Lower leg skin (tissue), 3 donors: ENCODE data around the gene SIGLEC9.

ENCODE experiments used
- POLR2A ChIP-seq, 2 donors: fragments of 450-650 bp; IDR thresholded peaks; one replicate each; pipeline ENCODE4 v1.6.1; 2016 to 2017; ENCODE audit warnings: antibody characterized with exemption in 2 of 2, mild to moderate bottlenecking in 1 of 2, moderate library complexity in 1 of 2
- TF ChIP-seq, protein P1 (sequence below), 3 donors: fragments of 450-650 bp; IDR thresholded peaks; one replicate each; pipeline ENCODE4 v1.5.1; 2016; ENCODE audit warnings: antibody characterized with exemption in 3 of 3, mild to moderate bottlenecking in 3 of 3, moderate library complexity in 2 of 3

DNA sequence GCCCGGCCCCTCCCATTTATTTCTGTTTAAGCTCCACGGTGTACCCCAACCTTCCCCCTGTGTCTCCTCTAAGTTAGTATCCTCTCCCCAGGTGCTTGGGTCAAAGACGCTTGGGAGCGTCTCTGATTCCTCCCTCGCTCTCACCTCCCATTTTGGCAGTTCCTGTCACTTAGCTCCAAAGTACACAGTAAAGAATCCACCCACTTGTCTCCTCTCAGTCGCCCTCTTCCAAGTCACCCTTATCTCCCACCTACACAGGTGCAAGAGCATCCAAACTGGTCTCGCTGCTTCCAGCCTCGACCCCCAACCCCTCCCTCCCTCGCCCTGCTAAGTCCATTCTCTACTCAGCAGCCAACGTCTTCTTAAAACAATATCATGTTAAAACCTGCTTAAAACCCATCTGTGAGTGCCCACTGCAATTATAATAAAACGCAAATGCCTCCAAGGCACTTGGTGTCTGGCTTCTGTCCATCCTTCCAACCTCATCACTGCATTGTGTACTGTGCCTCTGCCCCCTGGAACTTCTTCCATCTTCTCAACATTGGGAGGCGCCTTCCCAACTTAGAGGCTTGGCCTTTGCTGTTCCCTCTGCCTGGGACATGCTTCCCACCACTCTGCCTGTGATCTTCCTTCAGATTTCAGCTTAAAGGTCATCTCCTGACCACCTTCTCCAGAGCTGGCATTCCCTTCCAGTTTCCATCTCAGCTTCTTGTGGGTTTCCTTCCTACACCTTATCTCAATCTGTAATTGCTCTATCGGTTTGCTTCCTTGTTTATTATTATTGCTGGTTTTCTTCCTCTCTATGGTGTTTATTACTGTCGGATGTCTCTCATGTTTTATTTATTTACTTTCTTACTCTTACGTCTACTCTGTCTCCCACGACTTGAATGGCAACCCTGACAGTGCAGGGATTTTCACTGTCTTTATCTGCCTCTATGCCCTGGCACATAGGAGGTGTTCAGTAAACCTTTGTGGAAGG, 32.5 kb upstream of the SIGLEC9 start:
- TF ChIP-seq, protein P1, sequence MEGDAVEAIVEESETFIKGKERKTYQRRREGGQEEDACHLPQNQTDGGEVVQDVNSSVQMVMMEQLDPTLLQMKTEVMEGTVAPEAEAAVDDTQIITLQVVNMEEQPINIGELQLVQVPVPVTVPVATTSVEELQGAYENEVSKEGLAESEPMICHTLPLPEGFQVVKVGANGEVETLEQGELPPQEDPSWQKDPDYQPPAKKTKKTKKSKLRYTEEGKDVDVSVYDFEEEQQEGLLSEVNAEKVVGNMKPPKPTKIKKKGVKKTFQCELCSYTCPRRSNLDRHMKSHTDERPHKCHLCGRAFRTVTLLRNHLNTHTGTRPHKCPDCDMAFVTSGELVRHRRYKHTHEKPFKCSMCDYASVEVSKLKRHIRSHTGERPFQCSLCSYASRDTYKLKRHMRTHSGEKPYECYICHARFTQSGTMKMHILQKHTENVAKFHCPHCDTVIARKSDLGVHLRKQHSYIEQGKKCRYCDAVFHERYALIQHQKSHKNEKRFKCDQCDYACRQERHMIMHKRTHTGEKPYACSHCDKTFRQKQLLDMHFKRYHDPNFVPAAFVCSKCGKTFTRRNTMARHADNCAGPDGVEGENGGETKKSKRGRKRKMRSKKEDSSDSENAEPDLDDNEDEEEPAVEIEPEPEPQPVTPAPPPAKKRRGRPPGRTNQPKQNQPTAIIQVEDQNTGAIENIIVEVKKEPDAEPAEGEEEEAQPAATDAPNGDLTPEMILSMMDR (IDR thresholded peaks at IDR 0.05): no peak
- TF ChIP-seq POLR2A (IDR thresholded peaks at IDR 0.05): no peak
